Activated B cell treated with CpG ODN at 0.5 μM for 24 hours (primary cell): ENCODE results near the gene HDAC10. TPM values are rescaled to one million over a fixed set of nuclear protein-coding genes. Genes with fewer than 3 reads are reported as not detected.

ENCODE experiments used
- ATAC-seq: fragments of 200-7000 bp; cut with Tn5 transposase; one replicate; pipeline ENCODE4 v1.10.0; 2021; ENCODE audit warnings: low read depth, mild to moderate bottlenecking, moderate library complexity
- CTCF ChIA-PET: fragments of 350-600 bp; sonication (Branson Sonifier 250); formaldehyde crosslinking; loops from one replicate; lab custom pipeline; 2021; ENCODE audit warnings: antibody characterized with exemption; lab: Charles Lee
- POLR2A ChIA-PET: fragments of 350-600 bp; sonication (Branson Sonifier 250); formaldehyde crosslinking; loops from one replicate; lab custom pipeline; 2021; ENCODE audit warnings: antibody characterized with exemption; lab: Charles Lee
- DNase-seq: peaks from one replicate; pipeline ENCODE4 v3.0.0; 2022
- H3K27ac Mint-ChIP-seq: one replicate; pipeline ENCODE4 v1.8.0; 2020; ENCODE audit warnings: mixed read lengths
- H3K27me3 Mint-ChIP-seq: one replicate; pipeline ENCODE4 v1.8.0; 2021; ENCODE audit warnings: mixed read lengths
- H3K36me3 Mint-ChIP-seq: one replicate; pipeline ENCODE4 v1.8.0; 2021; ENCODE audit warnings: low read depth, mixed read lengths
- H3K4me1 Mint-ChIP-seq: one replicate; pipeline ENCODE4 v1.8.0; 2021; ENCODE audit warnings: mixed read lengths
- H3K4me3 Mint-ChIP-seq: one replicate; pipeline ENCODE4 v1.8.0; 2020; ENCODE audit warnings: mild to moderate bottlenecking, mixed read lengths
- H3K9me3 Mint-ChIP-seq: one replicate; pipeline ENCODE4 v1.8.0; 2020; ENCODE audit warnings: mixed read lengths
- CTCF ChIP-seq: fragments of 200-600 bp; IDR thresholded peaks from one replicate; pipeline ENCODE4 v1.8.0; 2022; ENCODE audit warnings: antibody characterized with exemption, mild to moderate bottlenecking
- intact Hi-C: fragments of 100-400 bp; cut with micrococcal nuclease; formaldehyde crosslinking; loops from one replicate; pipeline ENCODE4 v1.15.1; 2024
- total RNA-seq: library from RNA; stranded (reverse); gene quantifications from 2 replicates; pipeline ENCODE4 v1.2.3, GENCODE V29; 2022

Gene HDAC10
- total RNA-seq, 1 donor from 2014 or later, result 68.2 TPM

GRCh38 chr22:50280708-50281383, 29.8 kb upstream of the HDAC10 start:
- Mint-ChIP-seq H3K36me3 (peaks cover 4% of the 10 kb centered on the region), H3K27me3 (no peaks in the 10 kb centered on the region), H3K4me3 (no peak overlapping the region), H3K4me1 (no peaks in the 10 kb centered on the region), H3K27ac (no peak overlapping the region), H3K9me3 (no peaks in the 10 kb centered on the region)
- TF ChIP-seq CTCF, result no peak
- intact Hi-C loops, result no loop called here
- POLR2A ChIA-PET, result no interaction called here
- no peak for DNase-seq
- no peak for ATAC-seq
- CTCF ChIA-PET, result no interaction called here

- ATAC-seq (no peak), DNase-seq (no peak)
- Mint-ChIP-seq H3K9me3 (no peaks in the 10 kb centered on the region), H3K36me3 (peaks cover 4% of the 10 kb centered on the region), H3K4me3 (no peak overlapping the region), H3K27ac (no peak overlapping the region), H3K4me1 (no peaks in the 10 kb centered on the region), H3K27me3 (no peaks in the 10 kb centered on the region)
- CTCF ChIA-PET, result no interaction called here
- POLR2A ChIA-PET, result no interaction called here
- TF ChIP-seq CTCF, result no peak
- intact Hi-C loops, result no loop called here
Measured at GRCh38 chr22:50280022-50280707, 29.1 kb upstream of the HDAC10 start.

- peaks cover 4% of the 10 kb centered on the region for H3K36me3 Mint-ChIP-seq
- CTCF ChIA-PET, result no interaction called here
- POLR2A ChIA-PET, result interaction anchor here (1.1 kb wide), 1 partner anchor 15 kb away, joined by 4 read pairs; no protein-coding TSS in a partner anchor
- ATAC-seq (no peak), DNase-seq (no peak)
- TF ChIP-seq CTCF, result no peak
- H3K9me3 Mint-ChIP-seq, result no peaks in the 10 kb centered on the region
- no peak overlapping the region for H3K4me3 Mint-ChIP-seq
- intact Hi-C loops, result no loop called here
- H3K27ac Mint-ChIP-seq, result no peak overlapping the region
- H3K27me3 Mint-ChIP-seq, result no peaks in the 10 kb centered on the region
- peaks cover 2% of the 10 kb centered on the region for H3K4me1 Mint-ChIP-seq
Measured at GRCh38 chr22:50278956-50279619, 28.0 kb upstream of the HDAC10 start.

- Mint-ChIP-seq H3K4me3 (no peak overlapping the region), H3K4me1 (peaks cover 6% of the 10 kb centered on the region), H3K9me3 (no peaks in the 10 kb centered on the region), H3K27ac (no peak overlapping the region), H3K27me3 (no peaks in the 10 kb centered on the region), H3K36me3 (peaks cover 4% of the 10 kb centered on the region)
- DNase-seq (no peak), ATAC-seq (no peak)
- CTCF ChIA-PET, result no interaction called here
- POLR2A ChIA-PET, result interaction anchor here (1.1 kb wide), 1 partner anchor 16 kb away, joined by 4 read pairs; no protein-coding TSS in a partner anchor
- TF ChIP-seq CTCF, result no peak
- intact Hi-C loops, result no loop called here
Measured at GRCh38 chr22:50278461-50278860, 27.4 kb upstream of the HDAC10 start.

GRCh38 chr22:50277761-50278160, 26.7 kb upstream of the HDAC10 start:
- POLR2A ChIA-PET, result no interaction called here
- peaks cover 9% of the 10 kb centered on the region for H3K4me1 Mint-ChIP-seq
- ATAC-seq (no peak), DNase-seq (no peak)
- intact Hi-C loops, result no loop called here
- CTCF ChIA-PET, result no interaction called here
- TF ChIP-seq CTCF, result no peak
- H3K27me3 Mint-ChIP-seq, result no peaks in the 10 kb centered on the region
- H3K36me3 Mint-ChIP-seq, result peaks cover 4% of the 10 kb centered on the region
- H3K27ac Mint-ChIP-seq, result no peak overlapping the region
- no peak overlapping the region for H3K4me3 Mint-ChIP-seq
- H3K9me3 Mint-ChIP-seq, result no peaks in the 10 kb centered on the region
